Transverse colon (tissue), 4 donors: ENCODE results near the gene OR4N2. TPM values are rescaled to one million over a fixed set of nuclear protein-coding genes. Genes with fewer than 3 reads are reported as not detected.
"Not testable (repeated sequence)": the region's sequence is repeated elsewhere in the genome, so short reads cannot be mapped to it uniquely, and the experiment has no call there.

ENCODE experiments used
- DNase-seq: peaks from one replicate; pipeline ENCODE4 v3.0.0-alpha.2; 2019
- H3K27ac ChIP-seq, 4 donors: fragments of 200-600 bp; sonication (generic); 2 replicates each; pipeline ENCODE4 v1.5.1; 2016 to 2018; ENCODE audit warnings: inconsistent platforms in 4 of 4
- H3K27me3 ChIP-seq: fragments of 200-600 bp; sonication (generic); 2 replicates; pipeline ENCODE4 v1.5.1; 2017; ENCODE audit warnings: inconsistent platforms
- H3K36me3 ChIP-seq, 4 donors: fragments of 200-600 bp; sonication (generic); 2 replicates each; pipeline ENCODE4 v1.5.1; 2017 to 2019; ENCODE audit warnings: inconsistent platforms in 4 of 4
- H3K4me1 ChIP-seq, 4 donors: fragments of 200-600 bp; sonication (generic); 2 replicates each; pipeline ENCODE4 v1.5.1; 2017 to 2020; ENCODE audit warnings: inconsistent platforms in 4 of 4
- H3K4me3 ChIP-seq, 4 donors: fragments of 200-600 bp; sonication (generic); 1 replicate in 1 of 4; 2 replicates in 3 of 4; pipeline versions ENCODE4 v1.5.1 to v1.6.1; 2017 to 2019; ENCODE audit warnings: inconsistent platforms in 4 of 4
- H3K9me3 ChIP-seq, 2 donors: fragments of 200-600 bp; sonication (generic); 2 replicates each; pipeline ENCODE4 v1.5.1; 2017 to 2019; ENCODE audit warnings: inconsistent platforms in 2 of 2
- EP300 ChIP-seq: sonication (generic); formaldehyde crosslinking; IDR thresholded peaks from one replicate; pipeline ENCODE4 v1.6.1; 2017; ENCODE audit warnings: antibody characterized with exemption, low read depth
- POLR2A ChIP-seq: fragments of 450-650 bp; IDR thresholded peaks from one replicate; pipeline ENCODE4 v1.6.1; 2016; ENCODE audit warnings: antibody characterized with exemption, mild to moderate bottlenecking, moderate library complexity
- POLR2AphosphoS5 ChIP-seq, 3 donors: sonication (generic); formaldehyde crosslinking; IDR thresholded peaks; one replicate each; pipeline ENCODE4 v1.6.1; 2016; ENCODE audit warnings: antibody characterized with exemption in 3 of 3
- WGBS, 2 donors: methylation state at CpG; one replicate each; pipeline ENCODE4 v1.1.5; 2018; ENCODE audit warnings: low coverage in 1 of 2; 5-methylcytosine and 5-hydroxymethylcytosine counted together
- in situ Hi-C, 4 donors: fragments of 200-750 bp; cut with MboI; loops; one replicate each; pipeline versions ENCODE4 v1.15.0 to v1.15.1; 2017; ENCODE audit warnings: low sequenced_read_pairs in 3 of 4, low pct_ligation_motif_present in 1 of 4, low pct_unique_long_range_greater_than_20kb in 1 of 4
- intact Hi-C: fragments of 100-400 bp; cut with DNase I; formaldehyde crosslinking; loops from one replicate; pipeline ENCODE4 v1.15.1; 2023; ENCODE audit warnings: low total_unique reads
- total RNA-seq, 4 donors: library from RNA; depleted of rRNA; stranded (reverse); fragments of >200 nt; gene quantifications; one replicate each; pipeline ENCODE4 v1.1.0, GENCODE V29; 2016
- TF ChIP-seq, protein P1 (sequence below), 5 experiments: fragments of 200-600 bp in 3 of 5; fragments of 450-650 bp in 2 of 5; sonication (generic) in 3 of 5; IDR thresholded peaks; 1 replicate in 2 of 5; 2 replicates in 3 of 5; pipeline ENCODE4 v1.5.1; 2016 to 2017; ENCODE audit warnings: antibody characterized with exemption in 5 of 5, inconsistent platforms in 3 of 5, mild to moderate bottlenecking in 2 of 5, moderate library complexity in 1 of 5

OR4N2 gene, protein sequence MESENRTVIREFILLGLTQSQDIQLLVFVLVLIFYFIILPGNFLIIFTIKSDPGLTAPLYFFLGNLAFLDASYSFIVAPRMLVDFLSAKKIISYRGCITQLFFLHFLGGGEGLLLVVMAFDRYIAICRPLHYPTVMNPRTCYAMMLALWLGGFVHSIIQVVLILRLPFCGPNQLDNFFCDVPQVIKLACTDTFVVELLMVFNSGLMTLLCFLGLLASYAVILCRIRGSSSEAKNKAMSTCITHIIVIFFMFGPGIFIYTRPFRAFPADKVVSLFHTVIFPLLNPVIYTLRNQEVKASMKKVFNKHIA
- total RNA-seq, result not detected

GRCh38 chr14:19803470-19803869 is at the start of gene OR4N2:
OR4N2 (plus strand) TSS chr14:19803770; CDS start chr14:19827449, 23,679 bp downstream.
- WGBS, 2 donors, result 77 to 100% methylated on average over 1 of the region's 1 CpG
- H3K27ac ChIP-seq, in situ Hi-C loops, H3K27me3 ChIP-seq, H3K4me3 ChIP-seq, DNase-seq, H3K36me3 ChIP-seq, intact Hi-C loops, H3K4me1 ChIP-seq: not testable (repeated sequence)
- peaks cover 10 to 32% of the 10 kb centered on the region in 2 donors for H3K9me3 ChIP-seq

GRCh38 chr14:19754172-19754571 is 49.4 kb upstream of the OR4N2 start:
- no peaks in the 10 kb centered on the region for H3K9me3 ChIP-seq
- WGBS, 2 donors, result 31 to 36% methylated on average over 2 of the region's 2 CpGs
- TF ChIP-seq POLR2A (no peak), POLR2AphosphoS5 (IDR thresholded peaks at IDR 0.05) (no peak), EP300 (no peak)
- TF ChIP-seq, protein P1, sequence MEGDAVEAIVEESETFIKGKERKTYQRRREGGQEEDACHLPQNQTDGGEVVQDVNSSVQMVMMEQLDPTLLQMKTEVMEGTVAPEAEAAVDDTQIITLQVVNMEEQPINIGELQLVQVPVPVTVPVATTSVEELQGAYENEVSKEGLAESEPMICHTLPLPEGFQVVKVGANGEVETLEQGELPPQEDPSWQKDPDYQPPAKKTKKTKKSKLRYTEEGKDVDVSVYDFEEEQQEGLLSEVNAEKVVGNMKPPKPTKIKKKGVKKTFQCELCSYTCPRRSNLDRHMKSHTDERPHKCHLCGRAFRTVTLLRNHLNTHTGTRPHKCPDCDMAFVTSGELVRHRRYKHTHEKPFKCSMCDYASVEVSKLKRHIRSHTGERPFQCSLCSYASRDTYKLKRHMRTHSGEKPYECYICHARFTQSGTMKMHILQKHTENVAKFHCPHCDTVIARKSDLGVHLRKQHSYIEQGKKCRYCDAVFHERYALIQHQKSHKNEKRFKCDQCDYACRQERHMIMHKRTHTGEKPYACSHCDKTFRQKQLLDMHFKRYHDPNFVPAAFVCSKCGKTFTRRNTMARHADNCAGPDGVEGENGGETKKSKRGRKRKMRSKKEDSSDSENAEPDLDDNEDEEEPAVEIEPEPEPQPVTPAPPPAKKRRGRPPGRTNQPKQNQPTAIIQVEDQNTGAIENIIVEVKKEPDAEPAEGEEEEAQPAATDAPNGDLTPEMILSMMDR (IDR thresholded peaks at IDR 0.05), result no peak
- intact Hi-C loops, result no loop called here
- DNase-seq, result no peak
- no peaks in the 10 kb centered on the region for H3K4me1 ChIP-seq
- H3K27me3 ChIP-seq, result no peaks in the 10 kb centered on the region
- no peak overlapping the region for H3K4me3 ChIP-seq
- in situ Hi-C loops, result no loop called here
- H3K27ac ChIP-seq, result no peak overlapping the region
- H3K36me3 ChIP-seq, result no peaks in the 10 kb centered on the region

DNA sequence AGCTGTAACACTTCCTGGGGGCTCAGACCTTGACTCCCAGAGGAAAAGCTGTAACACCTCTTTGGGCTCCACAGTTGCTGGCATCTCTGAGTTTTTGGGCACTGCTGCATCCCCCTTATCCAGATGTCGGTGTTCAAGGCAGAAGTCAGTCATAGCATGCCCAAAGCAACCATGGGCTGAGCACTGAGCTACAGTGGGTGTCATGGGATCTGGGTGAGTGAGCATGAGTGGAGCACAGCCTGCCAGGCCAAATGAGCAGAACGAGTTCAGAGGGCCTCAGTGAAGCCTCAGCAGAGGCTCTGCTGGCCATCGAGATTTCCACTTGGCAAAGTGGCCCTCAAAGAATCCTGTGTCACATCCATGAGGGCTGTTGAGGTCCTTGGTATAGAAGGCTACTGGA is 32.1 kb upstream of the OR4N2 start:
- H3K4me3 ChIP-seq, in situ Hi-C loops, H3K27ac ChIP-seq, H3K27me3 ChIP-seq, DNase-seq, intact Hi-C loops, H3K4me1 ChIP-seq, H3K36me3 ChIP-seq, H3K9me3 ChIP-seq: not testable (repeated sequence)
- 44% methylated on average over 3 of the region's 3 CpGs; no CpG with 5 or more reads in 1 of the 2 donors for WGBS, 2 donors

DNA sequence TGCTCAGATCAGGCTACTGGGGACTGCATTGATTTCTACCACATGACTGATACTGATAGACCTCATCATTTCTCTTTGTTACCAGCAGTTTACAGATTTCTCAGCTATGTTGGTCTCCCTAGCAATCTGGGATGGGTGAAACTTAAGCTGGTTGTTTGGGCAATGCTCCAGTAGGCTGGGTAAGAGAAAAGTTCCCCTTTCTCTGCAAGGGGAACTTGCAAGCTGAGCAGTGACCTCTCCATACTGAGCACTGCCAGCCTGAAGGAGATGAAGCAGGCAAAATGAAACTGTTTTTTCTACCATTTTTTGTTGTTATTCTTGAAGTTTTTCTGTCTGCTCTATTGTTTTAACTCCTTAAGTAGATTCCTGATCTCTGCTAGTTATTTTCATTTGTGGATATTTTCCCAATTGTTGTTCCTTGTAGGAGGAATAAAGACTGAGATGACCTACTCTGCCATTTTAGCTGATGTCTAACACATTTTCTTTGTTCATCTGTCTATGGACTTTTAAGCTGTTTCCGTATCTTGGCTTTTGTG is 31.6 kb upstream of the OR4N2 start:
- no peak for DNase-seq
- intact Hi-C loops, result no loop called here

DNA sequence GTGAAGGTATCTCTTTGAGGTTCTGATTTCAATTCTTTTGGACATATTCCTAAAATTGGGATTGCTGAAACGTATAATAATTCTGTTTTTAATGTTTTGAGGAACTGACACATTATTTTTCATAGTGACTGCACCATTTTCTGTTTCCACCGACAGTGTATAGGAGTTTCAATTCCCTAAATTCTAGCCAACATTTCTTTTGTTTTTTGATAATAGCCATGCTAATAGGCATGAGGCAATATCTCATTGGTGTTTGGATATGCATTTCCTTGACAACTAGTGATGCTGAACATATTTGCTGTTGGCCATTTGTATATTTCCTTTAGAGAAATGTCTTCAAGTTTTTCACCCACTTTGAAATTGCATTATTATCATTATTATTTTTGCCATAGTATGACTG is 31.1 kb upstream of the OR4N2 start:
- in situ Hi-C loops, H3K36me3 ChIP-seq, DNase-seq, H3K9me3 ChIP-seq, H3K27ac ChIP-seq, H3K27me3 ChIP-seq, H3K4me1 ChIP-seq, intact Hi-C loops, H3K4me3 ChIP-seq: not testable (repeated sequence)
- 43 to 56% methylated on average over 2 of the region's 2 CpGs for WGBS, 2 donors

More for the DNA sequence above, 31.6 kb upstream of the OR4N2 start:
- H3K27ac ChIP-seq, result no peak overlapping the region
- no peaks in the 10 kb centered on the region for H3K4me1 ChIP-seq
- peaks cover 0 to 7% of the 10 kb centered on the region in 2 donors for H3K9me3 ChIP-seq
- in situ Hi-C loops, result no loop called here
- no peaks in the 10 kb centered on the region for H3K27me3 ChIP-seq
- H3K36me3 ChIP-seq, result no peaks in the 10 kb centered on the region
- no peak overlapping the region for H3K4me3 ChIP-seq
- 83 to 100% methylated on average over 1 of the region's 1 CpG for WGBS, 2 donors
- TF ChIP-seq POLR2A (no peak), POLR2AphosphoS5 (IDR thresholded peaks at IDR 0.05) (no peak)
- TF ChIP-seq, protein P1 (IDR thresholded peaks at IDR 0.05), result no peak

GRCh38 chr14:19773204-19773603 is 30.4 kb upstream of the OR4N2 start, which contains the start of gene OR4M1:
OR4M1 (plus strand) TSS chr14:19773504; CDS start chr14:19780323, 6,819 bp downstream.
- H3K4me1 ChIP-seq, H3K27me3 ChIP-seq, H3K4me3 ChIP-seq, H3K9me3 ChIP-seq, in situ Hi-C loops, H3K36me3 ChIP-seq, DNase-seq, intact Hi-C loops, H3K27ac ChIP-seq: not testable (repeated sequence)
- WGBS, 2 donors, result 9 to 11% methylated on average over 1 of the region's 1 CpG
